HG03565 (cell line): ENCODE results near the gene OMP.

Experiments used
- ATAC-seq: cut with Tn5 transposase; IDR thresholded peaks from one replicate; pipeline ENCODE4 v1.9.1; 2021; ENCODE audit warnings: mild to moderate bottlenecking, moderate library complexity; ENCODE audit not compliant: unreplicated experiment

The OMP gene

DNA sequence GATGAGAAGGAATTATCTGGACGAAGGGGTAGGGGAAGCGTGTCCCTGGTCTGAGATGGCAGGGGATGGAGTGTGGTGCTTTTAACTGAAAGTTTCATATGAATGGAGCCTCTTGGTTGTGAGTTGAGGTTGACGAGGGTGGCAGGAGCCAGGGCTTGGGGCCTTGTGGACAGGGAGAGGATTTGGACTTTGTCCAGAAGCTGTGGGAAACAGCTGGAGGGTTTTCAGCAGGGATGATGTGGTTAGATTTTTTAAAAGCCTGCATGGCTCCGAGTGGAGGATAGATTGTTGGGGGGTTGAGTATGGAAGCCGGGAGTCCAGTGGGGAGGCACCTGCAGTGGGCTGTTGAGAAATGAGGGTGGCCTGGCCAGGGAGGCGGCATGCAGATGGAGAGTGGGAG is 50.2 kb downstream of the OMP start:
- no peak for ATAC-seq
